ENCODE data around the gene MYLK.
A peak's percentile ranks its signal among the peaks of the same experiment; 100 is the strongest.

Gene MYLK

GRCh38 chr3:123637131-123637530 lies 247.0 kb downstream of the MYLK start:
- no peak for DNase-seq

DNA sequence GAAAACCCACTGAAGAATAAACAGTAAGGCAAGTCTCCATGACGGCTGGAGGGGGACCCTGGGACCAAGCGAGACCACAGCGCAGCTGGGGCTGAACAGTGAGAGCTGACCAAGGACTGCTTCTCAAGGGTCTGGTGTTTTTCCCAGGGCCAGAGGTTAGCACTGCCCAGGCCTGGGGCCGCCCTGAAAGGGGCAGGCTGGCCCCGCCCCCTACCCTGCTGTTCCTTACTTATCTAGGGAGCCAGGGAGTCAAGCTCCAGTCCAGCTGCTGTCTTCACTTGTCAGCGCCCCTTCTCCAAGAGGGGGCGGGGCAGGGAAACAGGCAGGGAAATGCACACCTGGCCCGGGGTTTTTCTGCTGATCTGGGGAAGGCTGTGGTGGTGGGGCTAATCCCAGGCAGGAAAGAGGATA lies 247.7 kb downstream of the MYLK start:
- DNase-seq = no peak

- no peak for DNase-seq
These were observed 248.4 kb downstream of the MYLK start for GRCh38 chr3:123635717-123636116.

- no peak for DNase-seq
These were observed 248.9 kb downstream of the MYLK start for GRCh38 chr3:123635217-123635616.

DNA sequence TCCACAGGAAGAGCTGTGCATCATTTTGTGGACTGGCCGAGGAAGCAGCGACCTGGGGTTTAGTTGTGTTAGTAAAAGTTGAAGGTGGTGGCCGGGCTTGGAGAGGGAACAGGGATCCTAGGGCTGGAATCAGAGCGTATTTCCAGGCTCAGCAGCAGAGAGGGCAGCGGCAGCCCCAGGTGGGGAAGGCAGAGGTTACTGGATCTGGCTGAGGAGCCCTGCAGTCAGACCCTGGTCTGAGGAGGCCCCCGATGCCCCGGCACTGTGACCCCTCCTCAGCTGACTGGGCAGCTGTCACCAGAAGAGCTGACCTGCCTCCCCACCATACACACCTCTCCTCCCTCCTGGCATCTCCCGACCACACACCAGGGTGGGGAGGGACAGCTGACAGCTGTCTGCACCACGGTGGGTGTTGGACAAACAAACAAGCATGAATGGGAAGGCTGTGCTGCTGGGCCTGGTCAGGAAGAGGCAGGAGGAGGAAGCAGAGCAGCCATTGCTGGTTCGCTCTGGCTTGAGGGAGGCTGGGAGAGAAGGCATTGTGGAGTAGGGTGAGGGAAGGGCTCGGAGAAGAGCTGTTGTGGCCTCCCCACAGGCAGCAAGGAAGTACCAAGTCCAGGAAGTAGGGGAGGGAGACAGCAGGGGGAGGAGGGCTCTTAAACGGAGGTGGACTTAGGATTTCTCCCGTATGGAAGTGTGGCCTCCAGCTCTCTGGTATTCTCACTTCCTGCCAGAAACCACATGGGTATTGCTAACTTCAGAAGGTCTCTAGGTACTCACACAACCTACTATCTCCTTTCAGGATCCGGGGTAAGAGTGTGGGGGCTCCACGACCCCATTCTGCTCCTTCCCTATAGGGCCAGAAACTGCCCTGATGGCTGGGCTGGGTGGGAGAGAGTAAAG lies 249.7 kb downstream of the MYLK start:
- no peak for DNase-seq

DNA sequence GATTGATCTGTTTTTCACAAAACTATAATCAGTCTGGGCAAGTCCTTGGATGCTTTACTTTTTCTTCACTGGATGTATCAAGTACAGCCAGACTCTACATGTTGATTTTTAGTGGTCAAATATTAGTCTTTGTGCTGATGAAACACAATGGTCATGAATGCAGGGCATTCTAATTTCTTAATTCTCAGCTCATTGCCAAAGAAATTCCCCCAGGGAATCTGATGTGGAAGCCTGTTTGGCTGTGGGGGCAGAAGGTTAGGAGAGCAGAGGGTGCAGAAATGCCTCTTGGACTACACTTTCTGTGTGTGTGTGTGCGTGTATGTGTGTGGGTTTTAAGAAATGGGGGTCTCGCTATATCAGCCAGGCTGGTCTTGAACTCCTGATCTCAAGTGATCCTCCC lies 250.6 kb downstream of the MYLK start:
- no peak for DNase-seq

DNA sequence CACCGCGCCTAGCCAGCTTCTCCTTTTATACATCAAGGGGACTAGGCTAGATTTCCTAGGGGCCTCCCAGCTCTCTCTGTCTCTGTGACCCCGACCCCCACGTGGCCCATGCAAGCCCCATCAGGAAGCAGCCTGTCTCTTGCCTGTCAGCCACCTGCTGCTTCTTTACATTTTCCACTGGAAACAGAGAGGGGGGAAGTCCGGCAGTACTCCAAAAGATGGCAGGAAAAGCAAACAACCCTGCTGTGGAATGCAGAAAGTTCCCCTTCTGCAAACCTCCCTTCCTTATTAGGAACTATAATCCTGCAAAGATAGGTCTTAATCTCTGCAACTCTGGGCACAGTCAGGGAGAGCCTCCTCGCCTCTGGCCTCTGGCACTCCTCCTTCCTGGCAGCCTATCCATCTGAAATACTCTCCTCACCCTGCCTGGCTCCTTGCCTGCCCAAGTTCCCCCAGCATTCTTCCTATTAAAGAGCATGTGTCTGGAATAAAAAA lies 251.9 kb downstream of the MYLK start:
- no peak for DNase-seq

GRCh38 chr3:123629747-123630047 lies 254.4 kb downstream of the MYLK start:
- DNase-seq = no peak

GRCh38 chr3:123628996-123629746 lies 255.0 kb downstream of the MYLK start:
- DNase-seq = no peak

DNA sequence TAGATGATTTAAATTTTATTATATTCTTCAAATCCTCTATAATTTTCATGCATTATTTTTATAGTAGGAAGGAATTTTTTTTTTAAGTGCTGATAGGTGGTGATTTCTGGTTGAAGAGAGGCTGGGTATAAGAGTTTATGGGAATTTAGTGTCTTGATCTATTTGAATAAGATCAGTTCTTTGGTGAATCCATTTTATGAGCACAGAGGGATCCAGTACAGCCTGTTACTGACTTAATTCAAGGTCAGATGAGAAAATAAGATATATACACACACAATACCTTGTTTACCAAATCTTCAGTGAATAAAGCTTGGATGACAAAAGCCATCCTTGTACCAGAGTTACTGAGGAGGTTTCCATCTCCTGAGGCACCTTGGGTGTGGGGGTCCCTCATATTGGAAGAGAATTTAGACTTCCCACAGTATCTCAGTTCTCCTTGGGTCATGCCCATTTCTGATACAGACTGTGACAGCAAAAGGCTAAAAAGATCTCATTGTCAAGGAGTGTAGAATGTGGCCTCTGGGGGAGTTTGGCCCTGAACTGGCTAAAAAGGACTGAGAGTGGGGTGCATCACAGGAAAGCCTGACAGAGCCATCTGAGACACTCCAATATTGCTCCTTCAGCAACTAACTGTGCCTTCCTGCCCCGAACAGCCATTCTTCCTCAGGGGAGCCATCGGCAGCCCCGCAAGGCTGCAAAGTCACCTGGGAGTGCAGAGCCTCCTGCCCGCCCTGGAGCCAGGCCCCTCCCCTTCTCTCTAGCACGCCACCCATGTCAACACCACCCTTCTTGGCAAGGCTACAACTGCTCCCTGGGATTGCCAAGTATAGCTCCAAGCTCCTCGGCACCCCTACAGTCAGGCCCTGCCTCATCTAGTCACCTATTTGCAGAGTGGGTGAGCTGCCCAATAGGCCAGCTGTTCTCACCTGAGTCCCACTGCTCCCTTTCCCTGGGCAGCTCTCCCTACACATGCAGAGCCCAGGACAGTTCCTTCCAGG lies 256.2 kb downstream of the MYLK start:
- DNase-seq = no peak

DNA sequence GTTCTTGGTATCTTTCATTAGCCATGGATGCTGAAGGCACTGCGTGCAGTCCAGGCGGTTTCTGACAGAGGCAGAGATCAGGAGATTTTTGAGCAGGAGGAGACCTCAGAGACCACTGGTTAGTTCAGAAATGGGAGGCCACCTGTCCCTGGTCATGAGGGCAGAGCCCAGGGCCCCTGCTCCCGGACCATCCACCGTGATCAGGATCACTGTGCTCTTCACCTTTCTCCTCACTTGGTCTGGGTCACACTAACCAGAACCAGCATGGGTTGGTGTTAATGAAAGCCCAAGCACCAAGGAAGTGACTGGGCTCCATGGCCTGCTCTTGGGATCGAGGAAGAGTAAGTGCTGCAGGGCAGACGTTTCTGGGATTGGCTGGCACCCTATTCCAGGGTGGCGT lies 257.3 kb downstream of the MYLK start:
- DNase-seq = no peak

DNA sequence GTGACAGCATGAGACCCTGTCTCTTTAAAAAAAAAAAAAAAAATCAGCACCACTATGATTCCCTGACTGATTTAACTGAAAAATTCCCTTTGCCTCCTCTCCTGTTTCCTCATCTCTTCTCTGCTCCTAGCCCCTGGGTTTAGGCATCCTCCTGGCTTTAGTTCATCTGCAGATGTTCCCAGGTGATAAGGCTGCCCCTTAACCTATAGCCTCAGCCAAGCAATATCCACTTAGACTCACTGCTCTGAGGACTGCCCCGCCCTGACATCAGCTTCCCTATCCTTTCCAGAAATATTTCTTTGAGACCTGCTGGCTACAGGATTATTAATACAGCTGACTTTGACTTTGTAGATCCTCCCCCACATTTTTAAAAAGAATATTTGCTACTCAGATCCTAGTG lies 259.8 kb downstream of the MYLK start:
- no peak for DNase-seq

GRCh38 chr3:123623346-123623880 lies 260.7 kb downstream of the MYLK start:
- no peak for DNase-seq

DNA sequence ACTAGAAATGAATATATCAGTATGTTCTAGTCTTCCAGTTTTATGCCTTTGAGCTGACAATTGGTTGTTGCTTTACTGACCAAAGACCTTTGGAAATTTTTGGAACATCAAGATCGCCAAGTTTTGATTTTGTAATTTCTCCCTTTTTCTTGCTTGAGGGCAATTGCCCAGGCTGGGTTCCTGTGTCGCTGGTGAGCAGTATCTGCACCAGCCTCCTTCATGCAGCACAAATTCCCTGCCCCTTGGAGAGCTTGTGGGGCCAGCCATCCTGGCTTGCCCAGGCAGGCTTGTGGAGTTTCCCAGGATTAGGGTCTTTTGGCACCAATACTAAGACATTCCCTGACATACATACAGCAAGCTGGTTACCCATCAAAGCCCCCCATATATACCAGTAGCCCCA lies 261.4 kb downstream of the MYLK start:
- no peak for DNase-seq

GRCh38 chr3:123621850-123622189 lies 262.3 kb downstream of the MYLK start:
- DNase-seq = no peak

- DNase-seq = no peak
These were observed 262.8 kb downstream of the MYLK start for GRCh38 chr3:123621186-123621849.

DNA sequence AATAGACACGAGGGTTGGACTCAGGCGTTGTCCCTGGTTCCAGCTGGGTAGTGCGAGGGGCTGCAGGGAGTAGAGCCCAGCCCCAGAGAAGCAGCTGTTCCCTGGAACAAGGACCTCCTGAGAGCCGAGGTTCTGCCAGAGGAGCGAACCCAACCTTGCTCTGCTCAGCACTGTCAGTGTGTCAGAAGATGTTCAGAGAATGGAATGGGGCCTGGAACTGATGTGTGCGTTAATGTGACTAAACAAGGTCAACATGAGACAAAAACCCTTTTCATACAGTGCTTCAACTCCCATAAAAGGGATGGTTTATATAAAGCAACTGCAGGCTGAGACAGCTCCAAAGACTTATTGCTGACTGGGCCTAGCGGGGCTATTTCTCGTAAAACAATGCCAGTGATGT lies 263.8 kb downstream of the MYLK start:
- DNase-seq = no peak

DNA sequence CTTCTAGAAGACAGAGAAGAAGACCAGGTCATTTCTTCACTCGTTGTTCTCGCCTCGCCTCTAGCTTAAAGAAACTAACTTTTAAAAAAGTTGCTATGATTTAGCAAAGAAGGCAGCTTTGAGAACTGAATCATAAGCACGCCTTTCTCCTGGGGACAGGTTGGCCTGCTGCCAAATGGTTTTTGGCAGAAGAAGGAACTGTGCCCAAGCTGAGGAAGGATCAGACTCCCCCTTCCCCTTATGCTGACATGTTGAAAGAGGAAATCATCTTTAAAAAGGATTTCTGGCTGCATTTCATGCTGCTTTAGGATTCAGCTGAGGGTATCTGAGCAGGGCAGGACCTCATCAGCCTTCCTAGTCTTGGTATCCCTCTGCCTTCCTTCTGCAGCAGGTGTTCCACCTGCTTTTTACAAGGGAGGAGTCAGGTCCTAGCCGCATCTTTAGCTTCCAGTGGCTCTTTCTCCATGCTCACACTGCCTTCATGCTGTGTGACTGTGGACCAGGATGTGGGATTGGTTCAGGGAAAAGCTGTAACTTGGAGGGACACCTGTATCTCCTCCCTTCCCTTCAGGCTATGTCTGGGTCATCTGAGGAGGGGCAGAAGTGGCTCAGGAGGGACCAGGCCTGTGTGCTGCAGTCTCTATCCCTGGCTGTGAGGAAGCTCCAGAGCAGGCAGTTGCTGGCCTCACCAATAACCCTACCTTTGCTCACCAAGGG lies 265.2 kb downstream of the MYLK start:
- DNase-seq = peak; percentile 54

DNA sequence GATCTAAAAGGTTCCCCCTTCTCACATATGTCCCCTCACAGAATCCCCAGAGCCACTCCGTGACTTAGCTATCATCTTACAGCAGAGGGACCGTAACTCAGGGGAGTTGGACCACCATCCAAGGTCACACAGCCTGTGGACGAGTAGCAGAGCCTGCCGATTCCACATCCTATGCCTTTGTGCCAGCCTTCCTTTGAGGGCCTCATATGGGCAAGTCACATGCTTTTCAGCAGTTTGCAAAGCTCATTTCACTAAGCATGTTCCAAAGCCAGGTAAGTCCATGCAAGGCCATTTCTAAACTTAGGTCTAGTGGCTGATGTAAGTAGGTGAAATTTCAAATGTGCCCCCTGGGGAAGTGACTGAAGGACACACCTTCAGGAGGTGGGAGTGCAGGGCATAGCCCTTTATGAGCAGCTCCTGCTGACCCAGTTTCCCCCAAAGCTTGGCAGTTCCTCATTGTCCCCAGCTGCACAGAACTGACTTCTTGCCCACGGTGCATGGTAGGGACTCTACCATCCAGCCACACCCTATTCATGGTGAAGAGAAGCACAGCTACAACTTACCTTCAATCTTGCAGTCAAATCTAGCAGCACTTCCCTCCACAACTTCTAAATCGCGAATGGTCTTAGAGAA lies 265.9 kb downstream of the MYLK start:
- no peak for DNase-seq

DNA sequence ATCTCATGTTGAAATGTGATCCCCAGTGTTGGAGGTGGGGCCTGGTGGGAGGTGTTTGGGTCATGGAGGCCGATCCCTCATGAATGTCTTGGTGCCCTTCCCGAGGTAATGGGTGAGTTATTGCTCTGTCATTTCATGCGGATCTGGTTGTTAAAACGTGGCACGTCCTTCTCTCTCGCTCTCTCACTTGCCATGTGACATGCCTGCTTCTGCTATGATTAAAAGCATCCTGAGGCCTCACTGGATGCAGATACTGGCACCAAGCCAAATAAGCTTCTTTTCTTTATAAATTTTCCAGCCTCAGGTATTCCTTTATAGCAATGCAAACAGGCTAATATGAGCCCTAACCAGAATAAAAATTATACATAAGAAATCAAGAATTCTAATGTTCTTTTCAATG lies 267.5 kb downstream of the MYLK start:
- DNase-seq = no peak

DNA sequence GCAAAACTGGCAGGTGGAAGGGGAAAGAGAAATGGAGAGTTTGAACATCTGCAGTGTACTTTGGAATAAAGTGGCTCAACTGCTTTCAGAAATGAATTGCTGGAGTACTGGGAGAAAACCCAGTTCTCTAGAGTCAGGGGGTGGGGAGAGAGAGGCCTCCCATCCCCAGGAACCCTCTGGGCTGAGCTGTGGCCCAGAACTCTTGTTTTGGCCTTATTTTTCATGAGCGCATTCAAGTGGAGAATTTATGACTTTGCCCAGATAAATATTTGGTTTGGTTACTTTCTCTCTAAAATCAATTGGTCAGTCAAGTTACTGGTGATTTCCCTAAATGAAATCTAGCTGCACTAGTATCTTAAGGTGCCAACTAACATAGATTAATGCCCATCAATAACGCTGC lies 270.6 kb downstream of the MYLK start:
- no peak for DNase-seq
